ENCODE data around the gene ZNF865.
"Not testable (repeated sequence)": the region's sequence is repeated elsewhere in the genome, so short reads cannot be mapped to it uniquely, and the experiment has no call there.

ZNF865 gene

GRCh38 chr19:55605637-55606470 lies at the start of gene ZNF865:
Gene ZNF865, plus strand, starts transcription at chr19:55605647. Its CDS starts 7,972 bp downstream, at chr19:55613619.
- DNase-seq (ENCODE audit: low read depth in 2 of 2), result peak; percentile 54 to 65

GRCh38 chr19:55559684-55560083 lies 45.8 kb upstream of the ZNF865 start:
- no peak for DNase-seq (ENCODE audit: low read depth in 2 of 2)

DNA sequence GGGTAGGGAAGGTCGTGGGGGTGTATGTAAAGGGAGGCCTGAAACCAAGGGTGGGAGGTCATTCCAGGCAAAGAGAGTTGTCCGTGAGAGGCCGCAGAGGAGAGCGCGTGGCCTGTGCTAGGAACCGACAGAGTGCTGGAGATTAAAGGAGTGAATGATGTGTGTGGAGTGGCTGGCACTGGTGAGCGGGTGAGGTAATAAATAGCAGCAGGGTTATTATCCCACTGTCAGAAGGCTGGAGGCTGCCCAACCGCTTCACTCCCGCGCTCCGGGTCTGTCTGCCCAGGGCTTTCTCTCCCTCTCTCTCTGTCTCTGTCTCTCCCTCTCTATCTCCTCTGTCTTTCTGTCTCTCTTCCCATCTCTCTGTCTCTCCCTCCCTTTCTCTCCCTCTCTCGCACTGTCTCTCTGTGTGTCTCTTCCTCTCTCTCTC lies 42.2 kb upstream of the ZNF865 start:
- DNase-seq (ENCODE audit: low read depth in 2 of 2), result no peak

DNA sequence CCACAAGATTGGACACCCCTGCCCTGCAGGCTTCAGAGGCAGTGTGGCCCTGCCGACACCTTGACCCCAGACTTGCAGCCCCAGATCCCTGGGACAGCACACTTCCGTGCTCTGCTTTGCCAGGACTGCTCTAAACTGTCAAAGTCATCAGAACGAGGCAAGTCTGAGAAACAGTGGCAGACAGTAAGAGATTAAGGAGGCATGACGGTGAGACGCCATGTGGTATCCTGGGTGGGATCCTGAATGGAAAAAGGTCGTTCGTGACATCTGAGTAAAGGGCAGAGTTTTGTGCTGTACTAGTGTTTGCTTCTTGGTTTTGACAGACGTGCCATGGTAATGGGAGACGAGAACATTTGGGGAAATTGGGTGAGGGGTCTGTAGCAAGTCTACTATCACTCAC lies 38.6 kb upstream of the ZNF865 start:
- DNase-seq (ENCODE audit: low read depth in 2 of 2), result no peak

- no peak for DNase-seq (ENCODE audit: low read depth in 2 of 2)
Observed at GRCh38 chr19:55567708-55568328, 37.6 kb upstream of the ZNF865 start.

GRCh38 chr19:55569477-55569876 lies 36.0 kb upstream of the ZNF865 start:
- DNase-seq (ENCODE audit: low read depth in 2 of 2), result not testable (repeated sequence)

GRCh38 chr19:55573929-55574328 lies 31.5 kb upstream of the ZNF865 start:
- DNase-seq (ENCODE audit: low read depth in 2 of 2), result not testable (repeated sequence)

DNA sequence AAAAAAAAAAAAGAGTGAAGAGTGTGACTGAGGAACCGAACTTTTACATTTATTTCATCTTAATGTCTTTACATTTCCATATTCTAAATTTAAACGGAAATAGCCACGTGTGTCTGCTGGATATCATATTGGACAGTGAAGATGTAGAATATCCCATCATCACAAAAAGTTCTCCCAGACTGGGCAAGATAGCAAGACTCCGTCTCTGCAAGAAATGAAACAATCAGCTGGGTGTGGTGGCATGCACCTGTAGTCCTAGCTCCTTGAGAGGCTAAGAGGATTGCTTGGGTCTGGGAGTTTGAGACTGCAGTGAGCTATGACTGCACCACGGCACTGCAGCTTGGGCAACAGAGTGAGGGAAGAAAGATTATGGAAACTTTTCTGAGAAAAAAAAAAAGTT lies 28.7 kb upstream of the ZNF865 start:
- DNase-seq (ENCODE audit: low read depth in 2 of 2), result no peak

DNA sequence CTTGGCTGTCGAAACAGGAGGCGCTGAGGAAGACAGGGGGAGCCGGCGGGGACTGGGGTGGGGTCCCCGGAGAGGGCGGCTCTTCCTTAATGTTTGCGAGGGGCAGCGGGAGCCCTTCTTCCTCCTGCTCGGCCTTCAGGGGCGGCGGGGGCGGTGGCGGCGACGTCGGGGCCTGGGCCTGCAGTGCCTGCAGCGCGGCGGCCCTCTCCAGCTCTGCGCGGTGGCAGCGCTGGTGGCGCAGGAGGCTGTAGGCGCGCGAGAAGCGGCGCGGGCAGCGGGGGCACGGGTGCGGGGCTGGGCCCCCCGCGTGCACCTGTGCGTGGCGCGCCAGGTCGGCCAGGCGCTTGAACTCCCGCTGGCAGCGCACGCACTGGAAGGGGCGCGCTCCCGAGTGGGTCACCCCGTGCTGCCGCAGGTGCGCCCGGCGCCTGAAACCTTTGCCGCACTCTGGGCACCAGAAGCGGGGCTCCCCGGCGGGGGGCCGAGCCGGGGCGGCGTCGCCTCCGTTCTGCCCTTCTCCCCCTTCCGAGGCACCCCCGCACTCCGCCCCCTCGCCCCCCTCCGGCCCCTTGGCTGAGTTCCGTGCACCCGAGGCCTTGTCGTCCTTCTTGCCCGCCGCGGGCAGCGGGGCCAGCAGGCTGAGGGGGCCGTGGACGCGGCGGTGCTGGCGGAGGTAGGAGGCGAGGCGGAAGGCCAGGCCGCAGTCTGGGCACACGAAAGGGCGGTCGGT lies 27.3 kb upstream of the ZNF865 start:
- DNase-seq (ENCODE audit: low read depth in 2 of 2), result no peak

DNA sequence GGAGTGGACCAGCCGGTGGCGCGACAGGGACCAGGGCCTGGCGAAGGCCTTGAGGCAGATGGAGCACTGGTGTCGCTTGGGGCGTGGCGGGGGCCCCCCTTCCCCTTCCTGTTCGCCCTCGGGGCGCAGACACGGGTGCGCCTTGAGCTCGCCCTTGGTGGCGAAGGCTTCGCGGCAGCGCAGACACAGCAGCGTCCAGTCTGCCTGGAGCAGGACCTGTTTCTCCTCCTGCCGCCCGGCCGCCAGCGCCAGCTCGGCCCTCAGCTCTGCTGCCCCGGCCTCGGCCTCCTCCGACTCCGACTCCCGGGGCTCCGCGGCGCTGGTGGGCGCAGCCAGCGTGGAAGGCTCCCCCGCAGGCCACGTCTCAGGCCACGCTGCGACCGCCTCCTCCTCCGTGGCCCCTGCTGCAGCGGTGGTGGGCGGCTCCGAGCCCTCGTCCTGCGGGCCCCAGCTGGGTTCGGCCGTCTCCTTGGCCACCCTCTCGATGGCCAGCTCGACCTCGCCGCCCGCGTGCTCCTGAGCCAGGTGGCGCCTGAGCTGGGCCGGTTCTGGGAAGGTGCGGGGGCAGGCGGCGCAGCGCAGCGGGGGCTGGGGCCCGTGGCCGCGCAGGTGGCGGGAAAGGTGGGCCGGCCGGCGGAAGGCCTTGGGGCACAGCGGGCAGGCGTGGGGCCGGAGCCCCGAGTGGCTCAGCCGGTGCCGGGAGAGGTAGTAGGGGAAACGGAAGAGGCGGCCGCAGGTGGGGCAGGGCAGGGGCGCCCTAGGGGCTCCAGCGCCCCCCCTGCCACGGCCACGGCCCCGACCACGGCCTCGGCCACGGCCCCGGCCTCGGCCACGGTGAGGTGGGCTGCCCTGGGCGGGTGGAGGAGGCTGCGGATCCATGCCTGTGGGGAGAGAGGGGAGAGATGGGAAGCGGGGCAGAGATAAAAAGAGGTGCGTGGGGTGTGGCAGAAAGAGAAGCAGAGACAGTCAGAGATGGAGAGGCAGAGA lies 26.4 kb upstream of the ZNF865 start:
- DNase-seq (ENCODE audit: low read depth in 2 of 2), result no peak

DNA sequence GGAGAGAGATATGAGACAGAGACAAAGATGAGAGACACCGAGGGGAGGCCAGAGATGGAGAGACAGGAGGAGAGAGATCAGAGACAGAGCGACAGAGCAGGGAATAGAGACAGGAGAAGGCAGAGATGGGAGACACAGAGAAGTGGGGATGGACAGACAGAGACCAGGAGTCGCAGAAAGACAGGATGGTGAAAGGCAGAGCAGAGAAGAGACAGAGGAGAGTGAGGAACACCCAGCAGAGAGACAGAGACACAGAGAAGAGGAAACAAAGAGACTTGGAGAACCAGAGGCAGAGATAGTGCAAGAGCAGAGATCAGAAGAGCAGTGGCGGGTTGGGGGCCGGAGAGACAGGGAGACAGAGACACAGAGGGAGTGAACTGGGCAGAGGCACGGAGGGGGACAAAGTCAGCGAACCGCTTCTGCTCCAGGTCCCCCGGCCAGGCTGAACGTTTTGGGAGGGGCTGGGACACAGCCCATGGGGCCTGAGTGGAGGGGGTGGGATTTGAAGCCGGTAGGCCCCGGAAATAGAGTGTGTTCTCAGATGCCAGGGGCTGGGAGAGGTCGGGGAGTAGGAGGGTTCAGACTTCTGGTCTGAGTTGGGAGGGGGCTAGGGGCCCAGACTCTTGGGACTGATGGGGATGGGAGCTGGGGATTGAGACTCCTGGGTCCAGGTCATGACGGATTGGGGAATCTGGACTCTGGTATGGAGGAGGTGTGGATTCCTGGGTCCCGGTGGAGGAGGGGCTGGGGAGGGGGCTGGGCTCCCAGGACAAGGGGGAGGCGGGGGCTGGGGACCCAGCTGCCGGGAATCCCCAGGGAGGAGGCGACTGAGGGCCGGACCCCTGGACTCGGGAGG lies 25.5 kb upstream of the ZNF865 start:
- no peak for DNase-seq (ENCODE audit: low read depth in 2 of 2)

DNA sequence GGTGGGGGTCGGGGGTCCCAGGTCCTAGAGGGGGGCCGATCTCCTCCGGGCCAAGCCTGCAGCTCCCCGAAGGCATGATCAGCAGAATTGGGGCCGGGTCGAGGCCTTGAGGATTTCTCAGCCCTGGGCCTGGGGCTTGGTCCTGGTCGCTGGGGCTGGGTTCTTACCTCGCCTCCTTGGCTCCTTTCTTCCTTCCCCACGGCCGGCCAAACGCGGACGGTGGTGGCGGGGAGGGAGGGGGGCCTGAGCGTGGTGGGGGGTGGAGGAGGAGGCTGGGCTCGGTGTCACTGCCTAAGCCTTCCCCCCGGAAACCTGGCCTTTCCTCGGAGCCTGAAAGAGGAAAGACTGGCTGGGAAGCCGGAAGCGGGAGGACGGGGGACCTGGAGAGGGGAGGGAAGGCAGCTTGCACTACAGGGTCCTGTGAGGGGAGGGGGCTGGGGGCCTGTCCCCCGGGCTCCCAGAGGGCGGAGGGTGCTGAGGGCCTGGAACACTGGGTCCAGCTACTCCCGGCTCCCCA lies 24.8 kb upstream of the ZNF865 start, which contains the start of gene ZNF579:
Gene ZNF579 (minus strand): TSS at position 221 of the 517 bp plus-strand sequence. CDS start 1,209 bp downstream, outside the sequence.
- peak; percentile 60 to 80 for DNase-seq (ENCODE audit: low read depth in 2 of 2)

- DNase-seq (ENCODE audit: low read depth in 2 of 2), result no peak
Observed at GRCh38 chr19:55581145-55581822, 24.2 kb upstream of the ZNF865 start.

- no peak for DNase-seq (ENCODE audit: low read depth in 2 of 2)
Observed at GRCh38 chr19:55581823-55582223, 23.6 kb upstream of the ZNF865 start.

DNA sequence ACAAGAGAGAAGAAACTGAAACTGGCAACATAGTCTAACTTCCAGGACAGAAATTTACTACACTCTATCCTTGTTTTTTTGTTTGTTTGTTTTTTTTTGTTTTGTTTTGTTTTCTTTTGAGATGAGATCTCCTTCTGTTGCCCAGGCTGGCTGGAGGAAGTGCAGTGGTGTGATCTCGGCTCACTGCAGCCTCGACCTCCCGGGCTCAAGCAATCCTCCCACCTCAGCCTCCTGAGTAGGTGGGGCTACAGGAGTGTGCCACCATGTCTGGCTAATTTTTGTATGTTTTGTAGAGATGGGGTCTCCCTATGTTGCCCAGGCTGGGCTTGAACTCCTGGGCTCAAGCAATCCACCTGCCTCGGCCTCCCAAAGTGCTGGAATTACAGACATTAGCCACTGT lies 23.2 kb upstream of the ZNF865 start:
- not testable (repeated sequence) for DNase-seq (ENCODE audit: low read depth in 2 of 2)

DNA sequence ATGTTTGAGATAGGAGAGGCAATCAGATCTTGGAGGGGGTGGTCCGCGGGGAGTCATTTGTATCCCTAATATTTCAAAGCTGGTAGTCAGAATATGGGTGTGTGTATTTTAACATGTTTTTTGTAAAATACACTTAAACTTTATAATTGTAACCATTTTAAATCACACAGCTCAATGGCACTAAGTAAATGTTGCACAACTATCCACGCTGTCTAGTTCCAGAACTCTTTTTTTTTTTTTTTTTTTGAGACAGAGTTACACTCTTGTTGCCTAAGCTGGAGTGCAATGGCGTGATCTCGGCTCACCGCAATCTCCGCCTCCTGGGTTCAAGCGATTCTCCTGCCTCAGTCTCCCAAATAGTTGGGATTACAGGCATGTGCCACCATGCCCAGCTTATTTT lies 21.6 kb upstream of the ZNF865 start:
- not testable (repeated sequence) for DNase-seq (ENCODE audit: low read depth in 2 of 2)

DNA sequence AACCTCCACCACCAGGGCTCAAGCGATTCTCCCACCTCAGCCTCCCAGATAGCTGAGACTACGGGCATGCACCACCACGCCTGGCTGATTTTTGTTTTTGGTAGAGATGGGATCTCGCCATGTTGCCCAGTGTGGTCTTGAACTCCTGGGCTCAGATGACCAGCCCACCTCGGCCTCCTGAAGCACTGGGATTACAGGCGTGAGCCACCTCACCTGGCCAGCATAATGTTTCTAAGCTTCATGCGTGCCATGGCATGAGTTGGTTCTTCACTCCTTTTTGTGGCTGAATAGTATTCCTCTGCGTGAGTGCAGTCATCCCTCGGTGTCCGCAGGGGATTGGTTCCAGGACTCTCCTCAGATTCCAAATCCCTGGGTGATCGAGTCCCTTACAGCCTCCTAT lies 20.6 kb upstream of the ZNF865 start:
- DNase-seq (ENCODE audit: low read depth in 2 of 2), result no peak

DNA sequence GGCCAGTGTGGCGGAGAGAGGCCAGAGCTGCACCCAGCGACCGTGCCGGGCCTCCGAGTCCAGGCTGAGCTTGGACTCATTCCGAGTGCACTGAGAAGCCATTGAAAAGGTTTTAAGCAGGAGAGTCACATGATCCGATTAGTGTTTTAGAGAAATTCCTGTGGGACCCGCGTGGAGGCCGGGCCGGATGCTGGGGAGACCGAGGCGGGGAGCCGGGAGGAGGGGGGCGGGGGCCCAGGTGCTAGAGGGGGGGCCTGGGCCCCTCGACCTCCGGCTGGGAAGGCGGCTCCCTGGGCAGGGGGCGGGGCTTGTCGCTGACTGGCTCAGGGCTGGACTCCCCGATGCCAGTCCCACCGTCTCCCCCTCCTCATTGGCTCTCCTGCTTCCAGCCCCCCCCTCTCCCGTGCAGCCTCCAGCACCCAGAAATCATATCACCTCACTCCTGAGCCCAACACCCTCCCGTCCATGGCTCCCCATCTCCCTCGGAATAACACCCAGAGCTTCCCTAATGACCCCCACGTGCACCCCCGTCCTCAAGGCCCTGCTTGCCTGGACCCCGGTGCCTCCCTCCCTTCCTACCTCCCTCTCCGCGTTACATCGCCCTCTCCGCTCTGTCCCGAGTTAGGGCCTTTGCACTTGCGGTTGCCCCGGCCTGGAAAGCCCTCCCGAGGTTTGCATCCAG lies 19.6 kb upstream of the ZNF865 start:
- peak; percentile 27 to 55 for DNase-seq (ENCODE audit: low read depth in 2 of 2)
